ENCODE results near the gene HHATL.
"Not testable (repeated sequence)": the region's sequence is repeated elsewhere in the genome, so short reads cannot be mapped to it uniquely, and the experiment has no call there.

HHATL gene

GRCh38 chr3:42733501-42734262 lies 31.1 kb upstream of the HHATL start:
- DNase-seq (ENCODE audit: low read depth) = no peak

- DNase-seq (ENCODE audit: low read depth) = no peak
Observed at GRCh38 chr3:42732829-42733459, 30.3 kb upstream of the HHATL start.

- no peak for DNase-seq (ENCODE audit: low read depth)
Observed at GRCh38 chr3:42732196-42732828, 29.7 kb upstream of the HHATL start.

GRCh38 chr3:42731476-42732195 lies 29.0 kb upstream of the HHATL start:
- no peak for DNase-seq (ENCODE audit: low read depth)

- DNase-seq (ENCODE audit: low read depth) = no peak
Observed at GRCh38 chr3:42730706-42731420, 28.3 kb upstream of the HHATL start.

- no peak for DNase-seq (ENCODE audit: low read depth)
Observed at GRCh38 chr3:42730294-42730693, 27.7 kb upstream of the HHATL start.

GRCh38 chr3:42729404-42730145 lies 27.0 kb upstream of the HHATL start:
- no peak for DNase-seq (ENCODE audit: low read depth)

GRCh38 chr3:42728668-42729364 lies 26.2 kb upstream of the HHATL start:
- DNase-seq (ENCODE audit: low read depth) = no peak

- DNase-seq (ENCODE audit: low read depth) = no peak
Observed at GRCh38 chr3:42728056-42728455, 25.5 kb upstream of the HHATL start.

GRCh38 chr3:42725454-42725853 lies 22.9 kb upstream of the HHATL start:
- DNase-seq (ENCODE audit: low read depth) = no peak

GRCh38 chr3:42723219-42723618 lies 20.6 kb upstream of the HHATL start:
- no peak for DNase-seq (ENCODE audit: low read depth)

- not testable (repeated sequence) for DNase-seq (ENCODE audit: low read depth)
Observed at GRCh38 chr3:42722442-42722841, 19.8 kb upstream of the HHATL start.

GRCh38 chr3:42721690-42722089 lies 19.1 kb upstream of the HHATL start:
- no peak for DNase-seq (ENCODE audit: low read depth)

GRCh38 chr3:42720126-42720525 lies 17.5 kb upstream of the HHATL start:
- DNase-seq (ENCODE audit: low read depth) = no peak

- no peak for DNase-seq (ENCODE audit: low read depth)
Observed at GRCh38 chr3:42719002-42719401, 16.4 kb upstream of the HHATL start.

- DNase-seq (ENCODE audit: low read depth) = no peak
Observed at GRCh38 chr3:42718338-42718737, 15.7 kb upstream of the HHATL start.

- no peak for DNase-seq (ENCODE audit: low read depth)
Observed at GRCh38 chr3:42717306-42717705, 14.7 kb upstream of the HHATL start.

- no peak for DNase-seq (ENCODE audit: low read depth)
Observed at GRCh38 chr3:42714171-42714852, 11.7 kb upstream of the HHATL start.

- DNase-seq (ENCODE audit: low read depth) = no peak
Observed at GRCh38 chr3:42713747-42714146, 11.1 kb upstream of the HHATL start.

Measured in stimulated activated CD8-positive, alpha-beta memory T cell treated with anti-CD3 and anti-CD28 coated beads, Interleukin-7, amount 100 ng/mL, for 24 hours (primary cell).